D721Med (cell line): ENCODE measurements around the gene ATP6V1B1.

Source experiments
- DNase-seq: peaks from one replicate; pipeline ENCODE4 v3.0.0; 2011; ENCODE audit warnings: low spot score; ENCODE audit not compliant: insufficient read length
- FAIRE-seq: peaks from 2 replicates; lab custom pipeline; 2011; peaks lifted over from hg19 to GRCh38; lab: Jason Lieb, UNC
- TF ChIP-seq, protein P1 (sequence below): IDR thresholded peaks from 2 replicates; pipeline ENCODE4 v1.5.1; 2012; ENCODE audit warnings: mild to moderate bottlenecking, control low read depth; ENCODE audit not compliant: insufficient read depth; ENCODE audit errors: missing control alignments

ATP6V1B1 gene

GRCh38 chr2:70959271-70959761 lies 23.6 kb downstream of the ATP6V1B1 start:
- TF ChIP-seq, protein P1, sequence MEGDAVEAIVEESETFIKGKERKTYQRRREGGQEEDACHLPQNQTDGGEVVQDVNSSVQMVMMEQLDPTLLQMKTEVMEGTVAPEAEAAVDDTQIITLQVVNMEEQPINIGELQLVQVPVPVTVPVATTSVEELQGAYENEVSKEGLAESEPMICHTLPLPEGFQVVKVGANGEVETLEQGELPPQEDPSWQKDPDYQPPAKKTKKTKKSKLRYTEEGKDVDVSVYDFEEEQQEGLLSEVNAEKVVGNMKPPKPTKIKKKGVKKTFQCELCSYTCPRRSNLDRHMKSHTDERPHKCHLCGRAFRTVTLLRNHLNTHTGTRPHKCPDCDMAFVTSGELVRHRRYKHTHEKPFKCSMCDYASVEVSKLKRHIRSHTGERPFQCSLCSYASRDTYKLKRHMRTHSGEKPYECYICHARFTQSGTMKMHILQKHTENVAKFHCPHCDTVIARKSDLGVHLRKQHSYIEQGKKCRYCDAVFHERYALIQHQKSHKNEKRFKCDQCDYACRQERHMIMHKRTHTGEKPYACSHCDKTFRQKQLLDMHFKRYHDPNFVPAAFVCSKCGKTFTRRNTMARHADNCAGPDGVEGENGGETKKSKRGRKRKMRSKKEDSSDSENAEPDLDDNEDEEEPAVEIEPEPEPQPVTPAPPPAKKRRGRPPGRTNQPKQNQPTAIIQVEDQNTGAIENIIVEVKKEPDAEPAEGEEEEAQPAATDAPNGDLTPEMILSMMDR: no peak
- FAIRE-seq (no peak), DNase-seq (no peak)

DNA sequence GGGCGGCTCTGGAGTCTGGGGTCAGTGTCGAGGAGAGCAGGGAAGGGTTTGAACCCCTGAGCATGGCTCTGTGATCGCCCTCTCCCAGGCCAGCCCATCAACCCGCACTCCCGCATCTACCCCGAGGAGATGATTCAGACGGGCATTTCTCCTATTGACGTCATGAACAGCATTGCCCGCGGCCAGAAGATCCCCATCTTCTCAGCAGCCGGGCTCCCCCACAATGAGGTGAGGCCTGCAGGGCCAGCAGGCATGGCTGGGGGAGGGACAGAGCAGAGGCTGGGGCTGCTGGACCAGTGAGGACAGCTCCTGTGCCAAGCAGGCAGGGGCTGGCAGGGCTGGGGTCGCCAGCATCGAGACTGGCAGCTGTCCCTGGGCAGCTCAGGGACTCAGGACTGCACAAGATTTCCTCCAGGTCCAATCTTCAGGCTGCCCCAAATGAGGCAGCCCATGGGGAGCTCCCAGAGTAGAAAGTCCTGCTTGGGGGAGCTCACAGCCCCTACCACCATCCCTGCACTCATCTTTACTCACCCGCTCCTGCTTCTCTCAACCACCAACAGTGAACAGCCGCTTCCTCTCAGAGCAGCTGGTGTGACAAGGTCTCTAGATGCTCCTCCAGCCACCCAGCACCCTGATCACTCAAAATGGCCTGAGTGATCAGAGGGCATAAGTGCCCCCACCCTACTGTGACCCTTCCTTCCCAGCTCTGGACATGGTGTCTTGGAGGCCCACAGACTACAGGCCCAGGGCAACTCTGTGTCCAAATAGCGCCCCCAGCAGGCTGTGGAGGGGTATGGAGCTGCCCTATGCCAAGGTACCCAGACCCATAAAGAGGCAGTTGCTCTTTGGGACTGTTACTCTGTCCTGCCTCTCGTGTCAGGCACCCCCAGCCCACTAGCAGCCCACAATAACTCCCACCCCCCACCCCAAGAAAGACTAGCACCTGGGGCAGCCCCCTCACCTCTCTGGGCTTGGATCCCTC lies 24.4 kb downstream of the ATP6V1B1 start:
- TF ChIP-seq, protein P1: no peak
- no peak for DNase-seq
- no peak for FAIRE-seq

DNA sequence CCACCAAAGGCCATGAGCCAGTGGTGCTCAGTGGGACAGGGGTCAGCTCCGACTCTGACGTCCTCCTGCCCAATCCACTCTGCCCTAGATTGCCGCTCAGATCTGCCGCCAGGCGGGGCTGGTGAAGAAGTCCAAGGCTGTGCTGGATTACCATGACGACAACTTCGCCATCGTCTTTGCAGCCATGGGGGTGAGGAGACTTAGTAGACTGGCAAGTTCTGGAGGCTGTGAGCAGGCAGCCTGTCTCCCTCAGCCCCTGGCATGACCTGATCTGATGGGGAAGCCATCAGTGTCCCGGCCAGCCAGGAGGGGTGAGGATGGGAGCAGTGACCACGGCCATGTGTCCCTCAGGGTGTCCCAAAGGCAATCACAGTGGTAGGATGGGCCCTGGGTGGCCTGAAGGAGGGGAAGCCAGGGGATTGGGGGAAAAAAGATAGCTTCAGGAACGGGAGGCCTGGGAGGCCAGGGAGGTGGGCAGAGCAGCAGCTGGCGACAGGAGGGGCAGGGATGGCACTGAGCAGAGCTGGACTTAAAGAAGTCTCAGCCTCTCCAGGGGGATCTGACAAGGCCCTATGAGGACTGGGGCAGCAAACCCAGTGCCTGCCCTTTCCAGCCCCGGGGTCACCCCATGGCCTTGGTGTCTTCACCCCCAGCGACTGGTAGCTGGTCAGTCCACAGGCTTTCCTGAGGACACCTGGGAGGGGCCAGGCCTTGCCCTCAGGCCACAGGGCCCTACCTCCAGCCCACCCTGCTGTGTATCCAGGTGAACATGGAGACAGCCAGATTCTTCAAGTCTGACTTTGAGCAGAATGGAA lies 25.3 kb downstream of the ATP6V1B1 start:
- DNase-seq (no peak), FAIRE-seq (no peak)
- TF ChIP-seq, protein P1: no peak

GRCh38 chr2:70961648-70961994 lies 25.9 kb downstream of the ATP6V1B1 start:
- FAIRE-seq (no peak), DNase-seq (no peak)
- TF ChIP-seq, protein P1: no peak

- TF ChIP-seq, protein P1: no peak
- DNase-seq (no peak), FAIRE-seq (no peak)
Observed at GRCh38 chr2:70962211-70962884, 26.6 kb downstream of the ATP6V1B1 start.

DNA sequence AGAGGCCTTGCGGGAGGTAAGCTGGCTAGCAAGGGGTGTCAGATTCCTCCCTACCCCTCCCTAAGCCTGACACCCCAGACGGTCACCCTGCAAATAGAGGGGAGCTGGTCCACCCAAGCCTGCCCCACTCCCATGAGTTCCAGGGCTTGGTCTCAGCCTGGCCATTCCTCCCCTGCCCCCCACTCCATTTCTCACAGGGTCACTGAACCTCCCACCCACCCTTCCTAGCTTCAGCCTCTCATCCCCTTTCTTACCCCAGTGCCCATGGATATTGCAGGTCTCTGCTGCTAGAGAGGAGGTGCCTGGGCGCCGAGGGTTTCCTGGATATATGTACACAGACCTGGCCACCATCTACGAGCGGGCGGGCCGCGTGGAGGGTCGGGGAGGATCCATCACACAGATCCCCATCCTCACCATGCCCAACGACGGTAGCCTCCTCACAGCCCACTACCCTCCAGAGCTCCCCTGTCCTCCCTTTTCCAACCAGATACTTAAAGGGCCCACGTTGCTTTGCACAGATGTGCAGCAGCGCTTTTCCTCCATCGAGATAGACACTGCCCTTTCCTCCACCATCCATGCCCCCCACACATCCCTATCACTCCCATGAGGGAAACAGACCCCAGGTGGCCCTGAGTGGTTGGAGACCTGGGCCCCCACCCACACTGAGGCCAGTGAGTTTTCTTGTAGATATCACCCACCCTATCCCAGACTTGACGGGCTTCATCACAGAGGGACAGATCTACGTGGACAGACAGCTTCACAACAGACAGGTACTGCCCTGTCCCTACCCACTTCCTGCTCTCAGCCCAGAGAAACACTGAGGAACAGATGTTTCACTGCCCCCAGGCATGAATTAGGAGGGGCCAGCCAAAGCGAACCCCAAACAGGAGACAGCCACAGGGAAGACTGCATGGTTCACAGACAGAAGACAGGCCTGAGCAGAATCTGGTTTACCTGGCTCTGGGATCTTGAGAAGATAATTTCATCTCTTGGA lies 27.5 kb downstream of the ATP6V1B1 start:
- DNase-seq (no peak), FAIRE-seq (no peak)
- TF ChIP-seq, protein P1: no peak
